Ureter (tissue), 1 donor: Measurements from ENCODE around the gene CASZ1. TPM values are rescaled to one million over a fixed set of nuclear protein-coding genes. Genes with fewer than 3 reads are reported as not detected.

Experiments used
- DNase-seq: peaks from one replicate; pipeline ENCODE4 v3.0.0-alpha.2; 2020; ENCODE audit warnings: low spot score
- total RNA-seq: library from RNA; stranded (reverse); gene quantifications from one replicate; pipeline ENCODE4 v1.2.4, GENCODE V29; 2023
- donor health status: DM: yes; HTN: yes; CAD: no.

Gene CASZ1
- total RNA-seq, 1 donor from 2014 or later: 76.8 TPM

GRCh38 chr1:10706376-10706913 is 90.0 kb downstream of the CASZ1 start:
- DNase-seq: no peak

- no peak for DNase-seq
Observed at GRCh38 chr1:10705953-10706352, 90.5 kb downstream of the CASZ1 start.

GRCh38 chr1:10704368-10704882 is 92.0 kb downstream of the CASZ1 start:
- DNase-seq: no peak

GRCh38 chr1:10703702-10704101 is 92.7 kb downstream of the CASZ1 start:
- no peak for DNase-seq

GRCh38 chr1:10701145-10701544 is 95.3 kb downstream of the CASZ1 start:
- no peak for DNase-seq

- DNase-seq: no peak
Observed at GRCh38 chr1:10699470-10699835, 97.0 kb downstream of the CASZ1 start.

GRCh38 chr1:10698726-10699469 is 97.5 kb downstream of the CASZ1 start:
- no peak for DNase-seq

DNA sequence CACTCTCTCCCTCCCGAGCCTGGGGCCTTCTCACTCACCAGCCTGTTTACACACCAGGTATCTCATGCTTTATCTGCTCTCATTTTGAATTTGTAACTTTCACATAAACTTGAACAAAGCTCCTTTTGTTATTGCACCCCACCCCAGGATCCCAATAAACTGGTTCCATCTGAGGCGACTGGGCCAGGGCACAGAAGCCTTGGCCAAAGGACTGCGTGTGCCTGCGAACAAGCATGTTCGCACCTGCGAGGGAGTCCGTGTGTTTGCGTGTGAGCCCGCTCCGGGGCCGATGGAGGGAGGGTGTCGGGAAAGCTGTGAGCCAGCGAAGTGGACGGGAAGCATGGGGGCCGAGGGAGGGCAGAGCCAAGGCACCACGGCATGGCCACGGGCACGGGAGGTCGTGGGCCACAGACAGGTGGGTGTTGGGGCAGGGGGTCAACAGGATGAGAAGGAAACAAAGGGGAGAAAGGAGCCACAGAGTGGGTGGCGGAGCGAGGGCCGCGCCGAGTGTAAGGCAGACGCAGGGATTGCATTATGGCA is 98.8 kb downstream of the CASZ1 start:
- no peak for DNase-seq

DNA sequence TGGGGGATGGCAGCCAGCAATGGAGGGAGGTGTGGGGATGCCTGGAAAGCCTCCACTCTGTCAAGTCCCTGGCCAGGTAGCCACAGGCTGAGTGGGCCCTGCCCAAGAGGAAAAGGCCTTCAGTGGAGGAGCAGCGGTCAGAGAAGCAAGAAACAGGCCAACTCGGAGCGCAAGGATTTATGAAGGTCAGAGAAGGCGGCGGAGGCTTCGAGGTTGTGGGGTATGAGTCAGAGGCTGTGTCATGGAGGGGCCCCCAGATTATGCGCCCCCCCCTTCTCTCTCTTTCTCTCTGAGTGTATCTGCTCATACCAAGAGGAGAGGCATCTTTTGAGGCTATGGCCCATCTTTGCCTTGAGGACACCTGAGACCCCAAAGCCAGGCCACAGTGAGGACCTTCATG is 99.5 kb downstream of the CASZ1 start:
- no peak for DNase-seq

DNA sequence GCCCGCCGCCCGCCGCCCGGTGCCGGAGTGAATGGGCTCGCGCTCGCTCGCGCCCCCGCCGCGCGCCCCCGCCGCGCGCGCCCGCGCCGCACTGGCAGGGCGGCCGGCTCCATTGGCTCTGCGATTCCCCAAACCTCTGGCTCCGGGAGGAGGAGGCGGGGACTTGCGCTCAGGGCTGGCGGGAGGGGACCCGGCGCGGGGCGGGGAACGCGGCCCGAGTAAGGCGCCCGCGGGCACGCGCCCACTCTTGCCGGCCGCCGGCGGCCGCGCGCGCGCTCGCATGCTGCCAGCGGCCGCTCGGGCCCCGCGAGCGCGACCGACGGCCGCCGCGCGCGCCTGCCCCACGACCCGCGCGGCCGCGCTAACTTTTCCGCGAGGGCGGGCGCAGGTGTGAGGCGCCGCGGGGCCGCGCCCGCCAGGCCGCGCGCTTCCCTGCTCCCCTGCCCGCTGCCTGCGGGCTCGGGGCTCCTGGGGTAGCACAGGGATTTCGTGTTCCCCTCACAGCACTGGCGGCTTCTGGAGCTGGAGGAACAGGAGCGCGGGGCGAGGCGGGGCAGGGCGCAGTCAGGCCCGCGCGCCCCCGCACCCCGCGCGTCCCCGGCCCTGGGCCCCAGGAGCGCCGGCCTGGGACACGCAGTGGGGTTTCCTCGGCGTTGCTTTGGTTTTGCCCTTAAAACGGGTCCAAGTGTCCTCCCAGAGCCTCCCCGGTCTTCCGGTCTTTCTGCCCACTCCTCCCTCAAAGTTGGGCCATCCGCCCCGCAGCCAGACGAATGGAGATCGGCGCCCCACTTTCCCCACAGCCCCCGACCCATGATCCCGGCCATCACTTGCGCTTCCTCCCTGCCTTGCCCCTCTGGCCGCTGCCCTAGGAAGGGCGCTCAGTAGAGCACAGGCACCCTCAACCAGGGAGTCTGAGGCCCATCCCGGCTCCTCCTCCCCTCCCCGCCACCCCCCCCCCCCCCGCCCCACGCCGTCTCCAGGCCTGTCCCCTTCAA is 101.5 kb downstream of the CASZ1 start:
- DNase-seq: peak; percentile 90

DNA sequence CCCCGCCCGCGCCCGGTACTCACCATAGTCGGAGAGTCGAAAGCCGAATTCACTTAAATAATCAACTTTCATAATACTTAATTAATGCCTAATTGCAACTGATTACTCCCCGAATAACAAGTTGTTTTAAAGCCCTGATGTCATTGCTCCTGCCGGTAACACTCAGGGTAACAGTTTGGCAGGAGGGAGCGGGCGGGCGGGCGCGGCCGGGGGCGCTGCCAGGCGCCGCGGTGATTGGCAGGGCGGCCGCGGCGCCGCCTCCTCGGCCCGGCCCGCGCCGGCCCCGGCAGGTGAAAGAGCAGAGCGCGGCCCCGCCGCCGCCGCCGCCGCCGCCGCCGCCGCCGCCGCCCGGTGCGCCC is 102.2 kb downstream of the CASZ1 start:
- no peak for DNase-seq

- DNase-seq: no peak
Observed at GRCh38 chr1:10693497-10694273, 102.8 kb downstream of the CASZ1 start.

- no peak for DNase-seq
Observed at GRCh38 chr1:10693152-10693496, 103.3 kb downstream of the CASZ1 start.

DNA sequence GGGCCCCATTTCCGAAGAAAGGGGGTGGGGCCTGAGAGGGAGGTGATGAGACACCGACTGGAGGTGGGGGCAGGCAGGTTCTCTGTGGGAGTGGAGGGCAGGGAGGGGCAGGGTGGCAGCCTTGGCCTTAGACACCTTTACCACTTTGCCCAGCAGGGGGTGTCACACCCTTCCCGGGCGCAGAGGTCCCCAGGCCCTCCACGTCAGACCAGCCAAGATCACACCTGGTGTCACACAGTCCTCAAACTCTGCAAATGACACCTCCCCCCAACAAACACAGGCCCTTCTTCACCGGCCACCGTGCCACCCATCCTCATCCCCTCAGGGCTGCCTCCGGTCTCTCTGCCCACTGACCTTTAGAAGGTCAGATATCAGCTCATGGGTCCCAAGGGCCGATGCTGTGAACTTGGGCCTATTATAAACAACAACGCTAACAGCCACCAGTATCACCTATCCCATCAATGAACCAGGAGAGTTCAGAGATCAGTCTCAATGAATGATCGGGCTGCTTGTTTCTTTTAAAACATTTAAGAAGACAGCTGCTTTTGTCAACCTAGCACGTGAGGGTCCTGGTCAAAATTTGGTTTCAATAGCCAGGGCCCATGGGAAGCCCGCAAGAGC is 103.9 kb downstream of the CASZ1 start:
- DNase-seq: no peak

- no peak for DNase-seq
Observed at GRCh38 chr1:10691740-10692125, 104.7 kb downstream of the CASZ1 start.

DNA sequence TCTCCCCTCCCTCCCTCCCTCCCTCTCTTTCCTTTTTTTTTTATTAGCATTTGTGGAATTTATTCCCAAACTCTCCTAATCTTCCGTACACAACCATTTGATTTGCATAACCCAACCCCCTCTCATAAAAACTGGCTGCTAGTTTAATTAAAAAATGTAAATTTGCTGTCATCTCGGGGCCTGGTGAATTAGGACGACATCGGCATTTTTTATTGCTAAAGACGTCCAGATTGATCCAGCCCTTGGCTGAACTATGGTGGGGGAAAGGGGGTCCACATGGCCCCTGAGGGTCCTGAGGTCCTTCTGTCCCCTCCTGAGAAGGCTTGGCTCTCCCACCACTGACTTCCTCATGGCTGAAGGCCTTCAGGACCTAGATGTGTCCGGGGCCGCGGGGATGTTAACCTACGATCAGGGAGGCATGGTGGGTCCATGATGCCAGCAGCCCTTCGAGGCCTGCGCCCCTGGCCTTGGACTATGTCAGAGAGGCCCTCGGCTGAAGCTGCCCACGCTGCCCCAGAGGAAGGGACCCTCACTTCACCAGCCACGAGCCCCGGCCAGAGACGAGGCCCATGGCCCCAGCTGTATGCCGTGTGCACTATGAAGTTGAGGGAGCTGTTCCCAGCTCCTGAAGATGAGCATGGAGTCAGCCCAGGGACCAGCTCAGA is 105.2 kb downstream of the CASZ1 start:
- DNase-seq: no peak

DNA sequence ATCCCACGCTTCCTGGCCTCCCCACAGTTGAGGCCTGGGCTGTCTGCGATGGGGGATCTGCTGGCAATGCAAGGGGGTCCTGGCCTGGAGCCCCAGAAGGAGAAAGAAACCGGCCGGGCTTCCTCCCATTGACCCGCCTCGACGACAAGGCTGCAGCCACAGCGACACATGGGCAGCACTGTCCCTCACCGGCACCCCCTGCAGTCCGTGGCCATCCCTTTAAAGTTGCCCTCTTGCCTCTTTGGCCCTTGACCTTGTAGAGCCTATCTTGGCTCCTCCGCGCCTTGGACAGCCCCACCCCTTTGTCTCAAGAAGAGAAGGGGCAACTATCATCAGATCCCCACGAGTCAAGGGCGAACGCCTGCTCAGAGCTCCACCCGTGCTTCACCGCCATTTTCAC is 106.0 kb downstream of the CASZ1 start:
- DNase-seq: no peak

- no peak for DNase-seq
Observed at GRCh38 chr1:10688409-10688786, 108.0 kb downstream of the CASZ1 start.

GRCh38 chr1:10687782-10688408 is 108.6 kb downstream of the CASZ1 start:
- DNase-seq: no peak

DNA sequence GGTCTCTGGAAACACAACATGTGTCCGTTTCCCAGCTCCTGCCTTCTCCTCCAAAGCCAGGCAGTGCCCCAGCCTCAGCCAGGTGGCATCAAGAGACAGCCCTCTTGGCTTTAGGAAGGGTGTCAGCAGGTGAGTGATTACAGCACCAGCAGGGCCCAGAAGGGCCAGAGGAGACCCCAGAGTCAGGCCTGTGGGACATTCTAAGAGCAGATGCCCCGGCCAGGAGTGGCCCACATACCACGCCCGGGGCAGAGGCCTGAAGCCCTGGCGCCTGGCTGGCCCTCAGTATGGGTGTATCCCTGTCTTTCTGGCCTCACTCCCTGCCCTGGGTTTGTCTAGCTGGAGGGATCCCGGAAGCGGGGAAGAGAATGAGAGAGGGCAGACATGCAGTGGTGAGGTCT is 109.2 kb downstream of the CASZ1 start:
- no peak for DNase-seq
